HepG2 (cell line): Measurements from ENCODE around the gene DDT. TPM values are rescaled to one million over a fixed set of nuclear protein-coding genes. Genes with fewer than 3 reads are reported as not detected.

ENCODE experiments used
- ATAC-seq: fragments of 200-7000 bp; cut with Tn5 transposase; 3 replicates; pipeline ENCODE4 v1.9.1; 2020; ENCODE audit warnings: mild to moderate bottlenecking, moderate library complexity
- BruUV-seq: library from RNA; stranded (reverse); fragments of 400-500 nt; replicated peaks from 2 replicates; lab custom pipeline; 2021; lab: Mats Ljungman, UMichigan
- CTCF ChIA-PET: fragments of 300-600 bp; formaldehyde crosslinking; extraction: SDS; loops from one replicate; lab custom pipeline; 2021; ENCODE audit warnings: low total read pairs, inconsistent platforms, low intra/inter-chr PET ratio; lab: Yijun Ruan, JAX
- POLR2A ChIA-PET: fragments of 350-600 bp; sonication (Branson Sonifier 250); formaldehyde crosslinking; loops from one replicate; lab custom pipeline; 2020; ENCODE audit warnings: antibody characterized with exemption, inconsistent platforms; lab: Yijun Ruan, JAX
- DNase-seq: peaks from one replicate; pipeline ENCODE4 v3.0.0-alpha.2; 2015; ENCODE audit warnings: low spot score
- FAIRE-seq: peaks from 3 replicates; lab custom pipeline; 2011; peaks lifted over from hg19 to GRCh38; lab: Jason Lieb, UNC
- H2AFZ ChIP-seq: one replicate; pipeline ENCODE4 v1.6.1; 2011; ENCODE audit warnings: low read length, inconsistent platforms
- H3K27ac ChIP-seq: fragments of 300-600 bp; 3 replicates; pipeline ENCODE4 v1.8.0; 2011; ENCODE audit warnings: mixed run types, mild to moderate bottlenecking, mixed read lengths, low read length, inconsistent platforms; ENCODE audit not compliant: insufficient read depth; ENCODE audit errors: extremely low read length
- H3K27me3 ChIP-seq, 2 experiments: fragments of 200-600 bp in 1 of 2; 2 replicates in 1 of 2; 3 replicates in 1 of 2; pipeline versions ENCODE4 v1.6.0 to v1.8.0; 2011; ENCODE audit warnings: low read length in 2 of 2, mild to moderate bottlenecking in 2 of 2, moderate library complexity in 2 of 2, inconsistent platforms in 1 of 2; ENCODE audit not compliant: insufficient read depth in 2 of 2, control insufficient read depth in 1 of 2
- H3K36me3 ChIP-seq, 2 experiments: fragments of 200-600 bp in 1 of 2; replicated peaks in 1 of 2; 2 replicates in 1 of 2; 3 replicates in 1 of 2; pipeline versions ENCODE4 v1.5.1 to v1.8.0; 2011; ENCODE audit warnings: low read length in 2 of 2, inconsistent platforms in 1 of 2; ENCODE audit not compliant: insufficient read depth in 2 of 2, control insufficient read depth in 1 of 2
- H3K4me1 ChIP-seq: 2 replicates; pipeline ENCODE4 v1.5.1; 2012; ENCODE audit warnings: low read length, inconsistent platforms; ENCODE audit not compliant: insufficient read depth
- H3K4me2 ChIP-seq: 2 replicates; pipeline ENCODE4 v1.6.0; 2011; ENCODE audit warnings: low read depth, low read length, inconsistent platforms
- H3K4me3 ChIP-seq, 3 experiments: fragments of 200-600 bp in 1 of 3; sonication (generic), shearing (Covaris generic) in 1 of 3; replicated peaks in 1 of 3; 2 replicates each; pipeline ENCODE4 v1.5.1; 2011 to 2016; ENCODE audit warnings: low read length in 3 of 3, inconsistent platforms in 2 of 3, low read depth in 2 of 3, mild to moderate bottlenecking in 2 of 3, control low read depth in 1 of 3, mixed read lengths in 1 of 3; ENCODE audit not compliant: insufficient read depth in 1 of 3
- H3K79me2 ChIP-seq: one replicate; pipeline ENCODE4 v1.6.1; 2011; ENCODE audit warnings: low read length, inconsistent platforms; ENCODE audit not compliant: insufficient read depth
- H3K9ac ChIP-seq: 2 replicates; pipeline ENCODE4 v1.6.0; 2011; ENCODE audit warnings: mild to moderate bottlenecking, low read depth, low read length, inconsistent platforms; ENCODE audit not compliant: insufficient read depth
- H3K9me3 ChIP-seq: 2 replicates; pipeline ENCODE4 v1.5.1; 2012; ENCODE audit warnings: mild to moderate bottlenecking, low read length
- H4K20me1 ChIP-seq: 2 replicates; pipeline ENCODE4 v1.6.0; 2011; ENCODE audit warnings: inconsistent platforms, mild to moderate bottlenecking, low read length, moderate library complexity; ENCODE audit not compliant: insufficient read depth
- FOXA1 ChIP-seq, 2 experiments: fragments of 450-650 bp in 1 of 2; sonication (generic) in 1 of 2; formaldehyde crosslinking in 1 of 2; IDR thresholded peaks; 2 replicates each; pipeline versions ENCODE4 v1.4.0 to v1.6.1; 2016 to 2020; ENCODE audit warnings: missing genetic modification reagents in 1 of 2
- FOXA3 ChIP-seq: IDR thresholded peaks from 2 replicates; pipeline ENCODE4 v1.6.1; 2016; ENCODE audit warnings: missing genetic modification reagents, missing compliant biosample characterization
- GATAD2A ChIP-seq: IDR thresholded peaks from 2 replicates; pipeline ENCODE4 v1.6.1; 2016
- HDAC2 ChIP-seq: sonication (generic); formaldehyde crosslinking; IDR thresholded peaks from 2 replicates; pipeline ENCODE4 v1.4.0; 2020; ENCODE audit warnings: missing genetic modification reagents
- KAT7 ChIP-seq: IDR thresholded peaks from 2 replicates; pipeline ENCODE4 v1.6.1; 2018; ENCODE audit warnings: borderline replicate concordance, missing compliant biosample characterization
- LCORL ChIP-seq, 2 experiments: fragments of 450-650 bp in 1 of 2; sonication (generic) in 1 of 2; formaldehyde crosslinking in 1 of 2; IDR thresholded peaks; 2 replicates each; pipeline versions ENCODE4 v1.5.0 to v1.6.1; 2017 to 2020; ENCODE audit warnings: antibody characterized with exemption in 1 of 2, missing genetic modification reagents in 1 of 2
- MTA1 ChIP-seq: sonication (generic); formaldehyde crosslinking; IDR thresholded peaks from 2 replicates; pipeline ENCODE4 v1.4.0; 2020; ENCODE audit warnings: missing genetic modification reagents, mild to moderate bottlenecking, borderline replicate concordance
- NCOA2 ChIP-seq: sonication (generic); formaldehyde crosslinking; IDR thresholded peaks from 2 replicates; pipeline ENCODE4 v1.8.0; 2022; ENCODE audit warnings: inconsistent platforms
- SNAPC2 ChIP-seq: sonication (generic); formaldehyde crosslinking; IDR thresholded peaks from 2 replicates; pipeline ENCODE4 v1.8.1; 2022; ENCODE audit warnings: mild to moderate bottlenecking, missing genetic modification reagents
- ZNF674 ChIP-seq: sonication (generic); formaldehyde crosslinking; IDR thresholded peaks from 2 replicates; pipeline ENCODE4 v1.5.0; 2020; ENCODE audit warnings: low read depth, mild to moderate bottlenecking, missing genetic modification reagents
- WGBS: methylation state at CpG from one replicate; pipeline ENCODE4 v1.1.6; 2017; ENCODE audit warnings: low lambda C conversion rate; 5-methylcytosine and 5-hydroxymethylcytosine counted together
- in situ Hi-C: cut with HindIII; loops from 2 replicates; pipeline ENCODE4 v1.10.0; 2017; ENCODE audit warnings: low pct_unique_long_range_greater_than_20kb; ENCODE audit not compliant: extremely low pct_ligation_motif_present
- intact Hi-C: fragments of 100-400 bp; cut with micrococcal nuclease; formaldehyde crosslinking; loops from one replicate; pipeline ENCODE4 v1.10.0; 2022; ENCODE audit not compliant: unreplicated experiment
- polyA plus RNA-seq, 8 experiments: library from polyadenylated mRNA; depleted of rRNA in 3 of 8; stranded (reverse) in 7 of 8; unstranded in 1 of 8; fragments of >200 nt; fragmentation: Illumina TruSeq in 4 of 8; extraction: Trizol in 4 of 8; gene quantifications; 2 replicates each; pipeline versions ENCODE4 v1.2.1 to v1.2.3, GENCODE V29; 2011 to 2016; ENCODE audit warnings: low read depth in 4 of 8, missing spikeins in 1 of 8, mixed read lengths in 1 of 8; ENCODE audit not compliant: insufficient read depth in 1 of 8
- total RNA-seq, 5 experiments: library from RNA; depleted of rRNA; stranded (reverse); fragments of >200 nt; fragmentation: Illumina TruSeq; extraction: Trizol; gene quantifications; 2 replicates each; pipeline ENCODE4 v1.2.3, GENCODE V29; 2016; ENCODE audit warnings: low read depth in 1 of 5
- TF ChIP-seq, protein P1 (sequence below): sonication (generic); formaldehyde crosslinking; IDR thresholded peaks from 2 replicates; pipeline ENCODE4 v1.9.0; 2022; ENCODE audit warnings: low read depth, missing genetic modification reagents
- TF ChIP-seq, protein P2 (sequence below): sonication (generic); formaldehyde crosslinking; IDR thresholded peaks from 2 replicates; pipeline ENCODE4 v1.5.1; 2020; ENCODE audit warnings: mild to moderate bottlenecking, missing genetic modification reagents, moderate library complexity
- TF ChIP-seq, protein P3 (sequence below): sonication (generic); formaldehyde crosslinking; IDR thresholded peaks from 2 replicates; pipeline ENCODE4 v1.5.1; 2020; ENCODE audit warnings: mild to moderate bottlenecking, missing genetic modification reagents
- TF ChIP-seq, protein P4 (sequence below): sonication (generic); formaldehyde crosslinking; IDR thresholded peaks from 2 replicates; pipeline ENCODE4 v1.5.1; 2020; ENCODE audit warnings: missing genetic modification reagents, mild to moderate bottlenecking, borderline replicate concordance
- TF ChIP-seq, protein P5 (sequence below): IDR thresholded peaks from 2 replicates; pipeline ENCODE4 v1.6.1; 2016

Gene DDT
- total and polyA plus RNA-seq, 2 of the 13 experiments (the other 11 are each of a cell fraction or from before 2014, with no cell fraction given), result 143 to 181 TPM

DNA sequence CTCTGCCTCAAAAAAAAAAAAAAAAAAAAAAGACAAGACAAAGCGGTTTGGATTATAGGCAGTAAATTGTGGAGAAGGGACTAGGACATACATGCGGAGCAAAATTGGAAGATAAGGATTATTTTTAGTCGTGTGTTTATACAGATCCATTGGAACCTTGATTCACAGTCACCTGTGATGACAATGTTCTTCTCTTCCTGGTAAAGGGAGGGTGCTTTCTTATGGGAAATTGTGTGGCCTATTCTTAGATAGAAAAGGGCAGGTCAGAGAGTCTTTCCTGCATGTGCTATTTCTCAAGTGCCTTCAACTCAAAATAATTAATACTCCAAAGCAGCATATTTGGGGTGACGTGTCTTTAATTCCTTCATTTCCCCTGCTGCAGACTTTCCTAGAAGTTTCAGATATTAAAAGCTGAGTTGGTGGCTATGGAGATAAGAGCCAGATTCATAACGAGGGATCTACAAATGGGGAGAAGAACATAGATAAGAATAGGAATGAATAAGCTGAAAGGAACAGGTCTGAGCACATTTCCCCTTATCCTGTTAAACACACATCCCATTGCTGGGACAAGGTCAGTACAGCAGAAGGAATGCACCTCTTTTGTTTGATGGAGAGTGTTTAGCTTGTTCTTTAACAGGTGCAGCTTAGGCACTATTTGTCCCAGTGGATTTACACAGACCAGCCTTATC is 35.8 kb downstream of the DDT start:
- Histone ChIP-seq H3K9me3 (no peaks in the 10 kb centered on the region), H3K36me3 (no peaks in the 10 kb centered on the region), H3K4me2 (peak overlapping the region; percentile 44), H4K20me1 (no peaks in the 10 kb centered on the region), H3K4me1 (peaks cover 18% of the 10 kb centered on the region), H3K4me3 (no peak overlapping the region), H3K79me2 (no peaks in the 10 kb centered on the region), H3K9ac (no peak overlapping the region), H3K27ac (no peak overlapping the region), H2AFZ (no peak overlapping the region), H3K27me3 (no peaks in the 10 kb centered on the region)
- WGBS, result 50% methylated on average over 5 of the region's 5 CpGs
- ATAC-seq (peak; percentile 98), FAIRE-seq (peak; percentile 92), DNase-seq (peak; percentile 81)
- BruUV-seq, result no TSS peak
- POLR2A ChIA-PET, result interaction anchor here (1.0 kb wide), 2 partner anchors 59 to 242 kb away, joined by 3 to 5 read pairs; no protein-coding TSS in a partner anchor
- intact Hi-C loops (no loop called here), in situ Hi-C loops (loop anchor here (5.0 kb wide), 1 partner anchor 69 kb away; the partner anchor contains the start of gene GSTT4)
- CTCF ChIA-PET, result no interaction called here
- TF ChIP-seq, protein P1, sequence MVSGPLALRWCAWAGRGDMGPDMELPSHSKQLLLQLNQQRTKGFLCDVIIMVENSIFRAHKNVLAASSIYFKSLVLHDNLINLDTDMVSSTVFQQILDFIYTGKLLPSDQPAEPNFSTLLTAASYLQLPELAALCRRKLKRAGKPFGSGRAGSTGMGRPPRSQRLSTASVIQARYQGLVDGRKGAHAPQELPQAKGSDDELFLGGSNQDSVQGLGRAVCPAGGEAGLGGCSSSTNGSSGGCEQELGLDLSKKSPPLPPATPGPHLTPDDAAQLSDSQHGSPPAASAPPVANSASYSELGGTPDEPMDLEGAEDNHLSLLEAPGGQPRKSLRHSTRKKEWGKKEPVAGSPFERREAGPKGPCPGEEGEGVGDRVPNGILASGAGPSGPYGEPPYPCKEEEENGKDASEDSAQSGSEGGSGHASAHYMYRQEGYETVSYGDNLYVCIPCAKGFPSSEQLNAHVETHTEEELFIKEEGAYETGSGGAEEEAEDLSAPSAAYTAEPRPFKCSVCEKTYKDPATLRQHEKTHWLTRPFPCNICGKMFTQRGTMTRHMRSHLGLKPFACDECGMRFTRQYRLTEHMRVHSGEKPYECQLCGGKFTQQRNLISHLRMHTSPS, result no peak
- TF ChIP-seq LCORL (IDR thresholded peaks at IDR 0.05) (no peak), LCORL (CRISPR knock-in tag; IDR thresholded peaks at IDR 0.05) (peak; percentile 56), NCOA2 (CRISPR knock-in tag) (peak; percentile 48; the same call in 1 of the 2 replicates), MTA1 (CRISPR knock-in tag) (no peak), HDAC2 (CRISPR knock-in tag) (peak; percentile 61; the same call in 1 of the 2 replicates), KAT7 (CRISPR knock-in tag) (no peak), FOXA1 (IDR thresholded peaks at IDR 0.05) (no peak), FOXA1 (CRISPR knock-in tag; IDR thresholded peaks at IDR 0.05) (peak; percentile 43), FOXA3 (CRISPR knock-in tag) (peak; percentile 23; the same call in 1 of the 2 replicates), GATAD2A (CRISPR knock-in tag) (peak; percentile 23; the same call in 1 of the 2 replicates), ZNF674 (CRISPR knock-in tag) (no peak), SNAPC2 (CRISPR knock-in tag) (no peak)
- TF ChIP-seq, protein P2, sequence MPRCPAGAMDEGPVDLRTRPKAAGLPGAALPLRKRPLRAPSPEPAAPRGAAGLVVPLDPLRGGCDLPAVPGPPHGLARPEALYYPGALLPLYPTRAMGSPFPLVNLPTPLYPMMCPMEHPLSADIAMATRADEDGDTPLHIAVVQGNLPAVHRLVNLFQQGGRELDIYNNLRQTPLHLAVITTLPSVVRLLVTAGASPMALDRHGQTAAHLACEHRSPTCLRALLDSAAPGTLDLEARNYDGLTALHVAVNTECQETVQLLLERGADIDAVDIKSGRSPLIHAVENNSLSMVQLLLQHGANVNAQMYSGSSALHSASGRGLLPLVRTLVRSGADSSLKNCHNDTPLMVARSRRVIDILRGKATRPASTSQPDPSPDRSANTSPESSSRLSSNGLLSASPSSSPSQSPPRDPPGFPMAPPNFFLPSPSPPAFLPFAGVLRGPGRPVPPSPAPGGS (CRISPR knock-in tag), result no peak
- TF ChIP-seq, protein P3, sequence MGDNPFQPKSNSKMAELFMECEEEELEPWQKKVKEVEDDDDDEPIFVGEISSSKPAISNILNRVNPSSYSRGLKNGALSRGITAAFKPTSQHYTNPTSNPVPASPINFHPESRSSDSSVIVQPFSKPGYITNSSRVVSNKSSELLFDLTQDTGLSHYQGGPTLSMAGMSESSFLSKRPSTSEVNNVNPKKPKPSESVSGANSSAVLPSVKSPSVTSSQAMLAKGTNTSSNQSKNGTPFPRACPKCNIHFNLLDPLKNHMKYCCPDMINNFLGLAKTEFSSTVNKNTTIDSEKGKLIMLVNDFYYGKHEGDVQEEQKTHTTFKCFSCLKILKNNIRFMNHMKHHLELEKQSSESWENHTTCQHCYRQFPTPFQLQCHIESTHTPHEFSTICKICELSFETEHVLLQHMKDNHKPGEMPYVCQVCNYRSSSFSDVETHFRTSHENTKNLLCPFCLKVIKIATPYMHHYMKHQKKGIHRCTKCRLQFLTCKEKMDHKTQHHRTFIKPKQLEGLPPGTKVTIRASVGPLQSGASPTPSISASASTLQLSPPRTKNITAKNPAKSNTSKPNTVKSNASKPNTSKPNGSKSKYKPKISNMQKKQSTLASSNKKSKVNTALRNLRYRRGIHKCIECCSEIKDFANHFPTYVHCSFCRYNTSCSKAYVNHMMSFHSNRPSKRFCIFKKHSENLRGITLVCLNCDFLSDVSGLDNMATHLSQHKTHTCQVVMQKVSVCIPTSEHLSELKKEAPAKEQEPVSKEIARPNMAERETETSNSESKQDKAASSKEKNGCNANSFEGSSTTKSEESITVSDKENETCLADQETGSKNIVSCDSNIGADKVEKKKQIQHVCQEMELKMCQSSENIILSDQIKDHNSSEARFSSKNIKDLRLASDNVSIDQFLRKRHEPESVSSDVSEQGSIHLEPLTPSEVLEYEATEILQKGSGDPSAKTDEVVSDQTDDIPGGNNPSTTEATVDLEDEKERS (CRISPR knock-in tag), result no peak
- TF ChIP-seq, protein P4, sequence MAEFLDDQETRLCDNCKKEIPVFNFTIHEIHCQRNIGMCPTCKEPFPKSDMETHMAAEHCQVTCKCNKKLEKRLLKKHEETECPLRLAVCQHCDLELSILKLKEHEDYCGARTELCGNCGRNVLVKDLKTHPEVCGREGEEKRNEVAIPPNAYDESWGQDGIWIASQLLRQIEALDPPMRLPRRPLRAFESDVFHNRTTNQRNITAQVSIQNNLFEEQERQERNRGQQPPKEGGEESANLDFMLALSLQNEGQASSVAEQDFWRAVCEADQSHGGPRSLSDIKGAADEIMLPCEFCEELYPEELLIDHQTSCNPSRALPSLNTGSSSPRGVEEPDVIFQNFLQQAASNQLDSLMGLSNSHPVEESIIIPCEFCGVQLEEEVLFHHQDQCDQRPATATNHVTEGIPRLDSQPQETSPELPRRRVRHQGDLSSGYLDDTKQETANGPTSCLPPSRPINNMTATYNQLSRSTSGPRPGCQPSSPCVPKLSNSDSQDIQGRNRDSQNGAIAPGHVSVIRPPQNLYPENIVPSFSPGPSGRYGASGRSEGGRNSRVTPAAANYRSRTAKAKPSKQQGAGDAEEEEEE, result no peak
- TF ChIP-seq, protein P5, sequence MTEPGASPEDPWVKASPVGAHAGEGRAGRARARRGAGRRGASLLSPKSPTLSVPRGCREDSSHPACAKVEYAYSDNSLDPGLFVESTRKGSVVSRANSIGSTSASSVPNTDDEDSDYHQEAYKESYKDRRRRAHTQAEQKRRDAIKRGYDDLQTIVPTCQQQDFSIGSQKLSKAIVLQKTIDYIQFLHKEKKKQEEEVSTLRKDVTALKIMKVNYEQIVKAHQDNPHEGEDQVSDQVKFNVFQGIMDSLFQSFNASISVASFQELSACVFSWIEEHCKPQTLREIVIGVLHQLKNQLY (CRISPR knock-in tag), result no peak
